ENCODE results near the gene ACER2.

ACER2 gene

DNA sequence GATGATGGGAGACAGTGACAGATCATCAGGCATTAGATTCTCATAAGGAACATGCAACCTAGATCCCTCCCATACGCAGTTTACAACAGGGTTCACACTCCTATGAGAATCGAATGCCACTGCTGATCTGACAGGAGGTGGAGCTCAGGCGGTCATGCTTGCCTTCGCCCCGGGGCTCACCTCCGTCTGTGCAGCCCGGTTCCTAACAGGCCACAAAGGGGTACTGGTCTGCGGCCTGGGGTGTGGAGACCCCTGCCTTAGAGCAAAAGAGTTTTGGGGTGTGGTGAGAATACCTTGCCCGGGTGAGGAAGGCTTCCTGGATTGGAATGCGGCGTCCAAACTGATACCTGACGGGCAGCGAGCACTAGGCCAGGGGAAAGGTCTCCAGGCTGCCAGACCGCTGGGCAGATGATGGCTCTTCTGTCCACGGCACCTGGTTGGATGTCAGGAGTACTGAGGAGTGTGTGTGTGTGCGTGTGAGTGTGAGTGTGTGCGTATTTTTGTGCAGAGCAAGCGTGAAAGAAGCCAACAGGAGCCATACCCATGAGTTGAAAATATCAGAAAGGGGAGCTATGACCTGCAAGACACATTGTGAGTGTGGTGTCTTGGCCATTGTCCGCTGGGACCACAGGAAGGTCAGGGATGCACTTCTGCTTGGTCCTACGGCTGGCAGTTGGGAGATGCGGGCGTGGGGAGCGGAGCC is 55.4 kb downstream of the ACER2 start:
- no peak for TF ChIP-seq ZFX (IDR thresholded peaks at IDR 0.05; ENCODE audit: borderline replicate concordance)
- TF ChIP-seq, protein P1, sequence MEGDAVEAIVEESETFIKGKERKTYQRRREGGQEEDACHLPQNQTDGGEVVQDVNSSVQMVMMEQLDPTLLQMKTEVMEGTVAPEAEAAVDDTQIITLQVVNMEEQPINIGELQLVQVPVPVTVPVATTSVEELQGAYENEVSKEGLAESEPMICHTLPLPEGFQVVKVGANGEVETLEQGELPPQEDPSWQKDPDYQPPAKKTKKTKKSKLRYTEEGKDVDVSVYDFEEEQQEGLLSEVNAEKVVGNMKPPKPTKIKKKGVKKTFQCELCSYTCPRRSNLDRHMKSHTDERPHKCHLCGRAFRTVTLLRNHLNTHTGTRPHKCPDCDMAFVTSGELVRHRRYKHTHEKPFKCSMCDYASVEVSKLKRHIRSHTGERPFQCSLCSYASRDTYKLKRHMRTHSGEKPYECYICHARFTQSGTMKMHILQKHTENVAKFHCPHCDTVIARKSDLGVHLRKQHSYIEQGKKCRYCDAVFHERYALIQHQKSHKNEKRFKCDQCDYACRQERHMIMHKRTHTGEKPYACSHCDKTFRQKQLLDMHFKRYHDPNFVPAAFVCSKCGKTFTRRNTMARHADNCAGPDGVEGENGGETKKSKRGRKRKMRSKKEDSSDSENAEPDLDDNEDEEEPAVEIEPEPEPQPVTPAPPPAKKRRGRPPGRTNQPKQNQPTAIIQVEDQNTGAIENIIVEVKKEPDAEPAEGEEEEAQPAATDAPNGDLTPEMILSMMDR (IDR thresholded peaks at IDR 0.05): no peak
- H3K27ac ChIP-seq: no peak overlapping the region

DNA sequence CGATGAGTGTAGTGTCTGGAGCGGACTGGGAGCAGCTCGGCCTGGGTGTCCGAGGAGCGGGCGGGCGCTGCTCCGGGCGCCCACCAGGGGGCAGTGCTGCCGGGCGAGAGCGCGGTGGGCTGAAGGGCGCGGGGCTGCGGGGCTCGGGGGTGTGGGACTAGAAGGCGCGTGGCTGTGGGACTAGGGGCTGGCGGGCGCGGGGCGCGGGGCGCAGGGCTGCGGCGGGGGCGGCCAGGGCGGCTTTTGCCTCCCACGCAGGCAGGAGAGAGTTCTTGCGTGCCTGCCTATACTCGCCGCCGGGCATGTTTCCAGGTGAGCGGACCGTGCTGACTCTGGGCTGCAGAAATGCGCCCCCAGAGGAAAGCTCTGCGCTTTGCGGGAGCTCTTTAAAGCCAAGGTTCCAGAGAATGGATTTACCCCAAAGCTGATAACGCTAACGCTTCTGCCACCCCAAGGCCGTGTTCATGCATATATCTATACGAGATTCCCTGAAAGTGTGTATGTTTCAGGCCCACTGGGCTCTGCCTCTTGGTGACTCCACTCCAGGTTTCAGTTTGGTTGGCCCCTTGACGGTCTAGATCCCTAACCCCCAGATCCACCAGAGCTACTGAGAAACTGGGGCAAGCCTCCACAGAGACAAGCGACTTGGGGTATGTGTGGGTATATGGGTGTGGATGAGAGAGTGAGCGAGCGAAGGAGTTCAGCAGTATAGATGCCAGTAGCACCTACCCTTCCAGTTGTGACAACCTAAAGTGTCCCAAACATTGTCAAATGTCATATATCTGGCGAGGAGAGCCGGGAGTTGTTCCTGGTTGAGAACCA is 56.2 kb downstream of the ACER2 start:
- no peak for TF ChIP-seq ZFX (IDR thresholded peaks at IDR 0.05; ENCODE audit: borderline replicate concordance)
- TF ChIP-seq, protein P1 (IDR thresholded peaks at IDR 0.05): peak; percentile 95
- H3K27ac ChIP-seq: no peak overlapping the region

DNA sequence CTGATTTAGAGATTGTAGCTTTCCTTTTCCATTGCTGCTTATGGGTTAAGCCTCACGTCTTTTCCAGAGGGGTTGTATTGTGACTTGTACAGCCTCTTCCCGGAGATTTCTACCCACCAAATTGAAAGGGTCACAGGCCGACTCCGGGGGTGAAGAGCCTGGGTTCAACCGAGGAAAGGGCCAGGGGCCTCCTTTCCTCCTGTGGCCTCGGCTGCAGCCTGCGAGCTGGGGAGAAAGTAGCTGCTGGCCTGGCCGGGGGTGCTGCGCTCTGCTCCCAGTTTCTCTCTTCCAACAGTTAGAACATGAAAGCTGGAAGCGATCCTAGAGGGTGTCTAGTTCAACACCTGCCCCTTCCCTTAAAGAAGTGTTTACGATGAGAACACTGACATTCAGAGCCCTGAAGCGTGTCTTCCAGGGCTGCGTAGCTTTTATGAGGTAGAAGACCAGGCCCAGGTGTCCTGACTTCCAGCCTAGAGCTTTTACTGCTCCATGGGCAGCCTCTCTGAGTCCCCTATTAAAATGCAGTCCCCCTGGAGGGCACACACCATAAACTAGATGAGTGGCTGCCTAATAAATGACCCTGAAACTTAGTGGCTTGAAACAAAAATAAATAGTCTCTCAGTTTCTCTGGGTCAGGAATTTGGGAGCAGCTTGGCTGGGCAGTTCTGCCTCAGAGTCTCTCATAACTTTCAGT is 56.9 kb downstream of the ACER2 start:
- no peak overlapping the region for H3K27ac ChIP-seq
- no peak for TF ChIP-seq ZFX (IDR thresholded peaks at IDR 0.05; ENCODE audit: borderline replicate concordance)
- TF ChIP-seq, protein P1 (IDR thresholded peaks at IDR 0.05): no peak

DNA sequence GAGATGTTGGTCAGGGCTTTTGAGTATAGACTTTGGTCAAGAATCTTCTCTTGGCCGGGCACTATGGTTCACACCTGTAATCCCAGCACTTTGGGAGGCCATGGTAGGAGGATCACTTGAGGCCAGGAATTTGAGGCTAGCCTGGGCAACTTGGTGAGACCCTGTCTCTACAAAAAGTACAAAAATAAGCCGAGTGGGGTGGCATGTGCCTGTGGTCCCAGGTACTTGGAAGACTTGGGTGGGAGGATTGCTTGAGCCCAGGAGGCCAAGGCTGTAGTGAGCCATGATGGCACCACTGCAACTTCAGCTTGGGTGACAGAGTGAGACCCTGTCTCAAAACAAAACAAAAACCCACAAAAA is 57.5 kb downstream of the ACER2 start:
- TF ChIP-seq ZFX (IDR thresholded peaks at IDR 0.05; ENCODE audit: borderline replicate concordance): no peak
- TF ChIP-seq, protein P1 (IDR thresholded peaks at IDR 0.05): no peak
- no peak overlapping the region for H3K27ac ChIP-seq

DNA sequence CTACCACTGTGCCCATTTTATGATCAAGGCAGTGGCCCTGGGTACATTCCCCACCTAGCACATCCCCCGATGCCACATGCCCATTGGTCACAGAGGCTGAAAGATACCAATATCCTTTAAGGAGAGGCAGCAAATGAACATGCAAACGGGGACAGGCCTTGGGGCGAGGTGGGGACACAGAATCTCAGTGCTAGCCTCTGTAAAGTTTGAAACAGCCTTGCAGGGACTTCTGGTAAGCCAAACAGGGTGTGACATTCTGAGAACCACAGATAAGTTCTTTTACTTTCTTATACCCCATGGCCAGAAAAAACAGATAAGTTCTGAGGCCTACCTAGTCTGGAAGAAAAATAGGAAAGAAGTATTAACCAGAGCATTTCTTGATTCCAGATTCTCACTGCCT is 60.5 kb downstream of the ACER2 start:
- H3K27ac ChIP-seq: no peak overlapping the region
- no peak for TF ChIP-seq ZFX (IDR thresholded peaks at IDR 0.05; ENCODE audit: borderline replicate concordance)

DNA sequence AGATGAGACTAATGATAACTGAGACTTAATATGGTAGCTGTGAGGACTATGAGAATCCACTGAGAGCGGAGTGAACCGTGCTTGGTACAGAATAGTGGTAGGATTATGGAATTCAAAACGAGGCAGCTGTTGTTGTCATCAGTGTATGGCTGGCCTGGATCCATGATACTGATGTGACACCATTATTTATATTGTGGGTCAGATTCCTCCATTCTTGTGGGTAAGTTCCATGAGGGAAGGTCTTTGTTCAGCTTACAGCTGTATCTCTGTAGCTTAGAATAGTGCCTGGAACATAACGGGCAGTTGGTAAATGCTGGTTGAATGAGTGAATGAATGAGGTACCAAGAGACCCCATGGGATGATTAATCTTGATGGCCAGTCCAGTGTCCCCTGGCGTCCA is 61.8 kb downstream of the ACER2 start:
- H3K27ac ChIP-seq: no peak overlapping the region
- TF ChIP-seq, protein P1 (IDR thresholded peaks at IDR 0.05): no peak
- no peak for TF ChIP-seq ZFX (IDR thresholded peaks at IDR 0.05; ENCODE audit: borderline replicate concordance)

DNA sequence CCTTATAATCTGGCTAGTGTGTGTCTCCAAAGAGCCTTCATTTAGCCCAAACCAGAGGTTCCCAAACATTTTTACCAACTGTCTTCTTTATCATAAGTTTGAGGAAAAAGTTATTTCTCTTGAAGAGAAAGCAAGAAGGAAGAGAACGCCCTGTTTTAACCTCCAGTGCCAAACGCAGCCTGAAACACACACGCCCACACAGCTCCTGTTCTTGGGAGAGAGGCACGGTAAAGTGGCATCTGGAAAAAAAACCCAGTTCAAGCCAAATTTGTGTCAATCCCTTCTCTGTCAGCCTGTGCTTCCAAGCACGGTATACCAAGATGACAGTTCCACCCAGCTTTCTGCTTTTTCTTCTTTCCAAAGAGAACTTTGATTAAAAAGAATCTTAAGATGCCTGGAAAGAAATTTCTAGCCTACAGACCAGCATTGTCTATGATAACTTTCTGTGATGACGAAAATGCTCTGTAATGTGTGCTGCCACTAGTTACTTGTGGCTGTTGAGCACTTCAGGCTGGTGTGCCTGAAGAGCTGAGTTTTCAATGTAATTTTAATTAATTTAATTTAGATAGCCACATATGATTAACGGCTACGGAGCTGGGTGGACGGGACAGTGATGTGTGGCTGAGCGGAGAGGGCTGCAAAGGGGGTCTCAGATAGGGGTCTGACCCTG is 62.3 kb downstream of the ACER2 start:
- no peak overlapping the region for H3K27ac ChIP-seq
- TF ChIP-seq ZFX (IDR thresholded peaks at IDR 0.05; ENCODE audit: borderline replicate concordance): no peak
- TF ChIP-seq, protein P1 (IDR thresholded peaks at IDR 0.05): no peak

Data from 22Rv1 (cell line).